ENCODE results near the gene SERPINB1.
"Not testable (repeated sequence)": the region's sequence is repeated elsewhere in the genome, so short reads cannot be mapped to it uniquely, and the experiment has no call there.

Gene SERPINB1

GRCh38 chr6:2865694-2866151 is 24.1 kb upstream of the SERPINB1 start:
- no peak for DNase-seq

DNA sequence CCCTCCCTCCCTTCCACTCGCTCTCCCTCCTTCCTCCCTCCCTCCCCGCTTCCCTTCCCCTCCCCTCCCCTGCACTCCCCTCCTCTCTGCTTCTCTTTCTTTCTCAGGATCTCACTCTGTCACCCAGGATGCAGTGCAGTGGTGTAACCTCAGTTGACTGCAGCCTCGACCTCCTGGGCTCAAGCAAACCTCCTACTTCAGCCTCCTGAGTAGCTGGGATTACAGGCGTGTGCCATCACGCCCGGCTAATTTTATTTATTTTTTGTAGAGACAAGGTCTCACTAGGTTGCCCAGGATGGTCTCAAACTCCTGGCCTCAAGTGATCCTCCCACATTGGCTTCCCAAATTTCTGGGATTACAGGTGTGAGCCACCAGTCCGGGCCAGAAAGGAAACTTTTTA is 23.6 kb upstream of the SERPINB1 start:
- no peak for DNase-seq

DNA sequence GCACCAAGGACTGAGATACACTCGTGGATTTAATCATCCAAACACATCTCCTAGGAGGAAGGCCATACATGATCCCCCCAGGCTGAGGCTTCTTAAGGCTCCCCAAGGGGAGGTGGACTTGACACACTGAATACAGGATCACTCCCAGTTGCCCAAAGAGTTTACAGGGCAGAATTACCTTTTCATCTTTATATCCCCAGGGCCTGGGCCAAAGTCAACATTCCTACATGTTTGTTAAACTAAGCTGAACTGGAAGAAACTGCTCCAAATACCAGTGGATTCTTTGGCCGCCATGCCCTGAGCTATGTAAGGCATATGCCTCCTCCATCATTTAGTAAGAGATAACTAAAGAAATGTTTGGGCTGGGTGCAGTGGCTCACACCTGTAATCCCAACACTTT is 22.2 kb upstream of the SERPINB1 start:
- no peak for DNase-seq

- peak; percentile 75 for DNase-seq
Observed at GRCh38 chr6:2862712-2863181, 21.1 kb upstream of the SERPINB1 start.

DNA sequence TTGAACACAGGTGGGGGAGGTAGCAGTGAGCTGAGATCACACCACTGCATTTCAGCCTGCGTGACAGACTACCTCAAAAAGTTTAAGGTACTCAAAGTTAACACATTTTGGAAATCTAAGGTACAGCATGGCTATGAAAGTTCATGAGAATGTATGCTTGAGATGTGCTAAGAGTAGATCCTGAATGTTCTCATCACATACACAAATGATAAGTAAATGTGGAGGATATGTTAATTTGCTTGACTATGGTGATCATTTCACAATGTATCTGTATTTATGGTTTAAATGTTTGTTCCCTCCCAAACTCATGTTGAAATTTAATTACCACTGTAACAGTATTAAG is 20.1 kb upstream of the SERPINB1 start:
- DNase-seq = no peak

DNA sequence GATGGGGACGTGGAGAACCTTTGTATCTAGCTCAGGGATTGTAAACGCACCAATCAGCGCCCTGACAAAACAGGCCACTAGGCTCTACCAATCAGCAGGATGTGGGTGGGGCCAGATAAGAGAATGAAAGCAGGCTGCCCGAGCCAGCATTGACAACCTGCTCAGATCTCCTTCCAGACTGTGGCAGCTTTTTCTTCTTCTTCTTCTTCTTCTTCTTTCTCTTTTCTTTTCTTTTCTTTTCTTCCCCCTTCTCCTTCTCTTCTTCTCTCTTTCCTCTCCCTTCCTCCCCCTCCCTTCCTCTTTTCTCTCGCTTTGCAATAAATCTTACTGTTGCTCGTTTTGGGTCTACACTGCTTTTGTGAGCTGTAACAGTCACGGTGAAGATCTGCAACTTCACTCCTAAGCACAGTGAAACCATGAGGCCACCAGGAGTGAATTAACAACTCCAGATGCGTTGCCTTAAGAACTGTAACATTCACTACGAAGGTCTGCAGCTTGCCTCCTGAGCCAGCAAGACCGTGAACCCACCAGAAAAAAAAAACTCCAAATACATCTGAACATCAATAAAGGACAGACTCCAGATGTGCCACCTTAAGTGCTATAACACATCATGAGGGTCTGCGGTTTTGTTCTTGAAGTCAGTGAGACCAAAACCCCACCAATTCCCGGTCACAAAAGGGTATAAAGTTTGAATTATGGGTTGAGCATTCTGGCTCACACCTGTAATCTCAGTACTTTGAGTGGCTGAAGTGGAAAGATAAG is 19.6 kb upstream of the SERPINB1 start:
- no peak for DNase-seq

- not testable (repeated sequence) for DNase-seq
Observed at GRCh38 chr6:2860706-2861059, 19.0 kb upstream of the SERPINB1 start.

DNA sequence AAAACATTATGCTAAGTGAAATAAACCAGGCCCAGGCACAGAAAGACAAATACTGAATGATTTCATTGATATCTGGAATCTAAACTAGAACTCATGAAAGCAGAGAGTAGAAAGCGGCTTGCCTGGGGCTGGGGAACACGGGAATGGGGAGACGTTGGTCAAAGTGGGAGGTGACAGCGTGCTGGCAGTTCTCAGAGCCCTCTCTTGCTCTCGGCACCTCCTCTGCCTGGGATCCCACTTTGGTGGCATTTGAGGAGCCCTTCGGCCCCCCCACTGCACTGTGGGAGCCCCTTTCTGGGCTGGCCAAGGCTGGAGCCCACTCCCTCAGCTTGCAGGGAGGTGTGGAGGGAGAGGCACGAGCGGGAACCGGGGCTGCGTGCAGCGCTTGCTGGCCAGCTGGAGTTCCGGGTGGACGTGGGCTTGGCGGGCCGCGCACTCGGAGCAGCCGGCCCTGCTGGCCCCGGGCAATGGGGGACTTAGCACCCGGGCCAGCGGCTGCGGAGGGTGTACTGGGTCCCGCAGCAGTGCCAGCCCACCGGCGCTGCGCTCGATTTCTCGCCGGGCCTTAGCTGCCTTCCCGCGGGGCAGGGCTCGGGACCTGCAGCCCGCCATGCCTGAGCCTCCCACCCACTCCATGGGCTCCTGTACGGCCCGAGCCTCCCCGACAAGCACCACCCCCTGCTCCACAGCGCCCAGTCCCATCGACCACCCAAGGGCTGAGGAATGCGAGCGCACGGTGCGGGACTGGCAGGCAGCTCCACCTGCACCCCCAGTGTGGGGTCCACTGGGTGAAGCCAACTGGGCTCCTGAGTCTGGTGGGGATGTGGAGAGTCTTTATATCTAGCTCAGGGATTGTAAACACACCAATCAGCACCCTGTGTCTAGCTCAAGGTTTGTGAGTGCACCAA is 18.4 kb upstream of the SERPINB1 start:
- DNase-seq = not testable (repeated sequence)

DNA sequence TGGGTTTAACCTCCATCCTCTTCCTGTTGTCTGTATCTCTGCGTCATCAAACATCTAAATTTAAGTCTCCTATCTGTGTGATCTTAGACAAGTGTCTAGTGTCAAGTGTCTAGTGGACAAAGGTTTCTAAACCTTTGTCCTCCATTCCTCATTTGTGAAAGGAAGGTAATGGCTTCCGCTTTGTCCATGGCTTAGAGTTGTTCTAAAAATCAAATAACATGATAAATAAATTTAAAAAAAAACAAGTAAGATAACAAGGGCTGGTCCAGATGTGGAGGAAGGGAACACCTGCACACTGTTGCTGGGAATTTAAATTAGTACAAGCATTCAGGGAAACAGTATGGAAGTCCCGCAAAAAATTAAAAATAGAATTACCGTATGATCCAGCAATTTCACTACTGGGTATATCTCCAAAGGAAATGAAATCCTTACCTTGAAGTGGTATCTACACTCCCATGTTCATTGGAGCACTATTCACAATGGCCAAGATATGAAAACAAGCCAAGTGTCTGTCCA is 17.6 kb upstream of the SERPINB1 start:
- DNase-seq = no peak

DNA sequence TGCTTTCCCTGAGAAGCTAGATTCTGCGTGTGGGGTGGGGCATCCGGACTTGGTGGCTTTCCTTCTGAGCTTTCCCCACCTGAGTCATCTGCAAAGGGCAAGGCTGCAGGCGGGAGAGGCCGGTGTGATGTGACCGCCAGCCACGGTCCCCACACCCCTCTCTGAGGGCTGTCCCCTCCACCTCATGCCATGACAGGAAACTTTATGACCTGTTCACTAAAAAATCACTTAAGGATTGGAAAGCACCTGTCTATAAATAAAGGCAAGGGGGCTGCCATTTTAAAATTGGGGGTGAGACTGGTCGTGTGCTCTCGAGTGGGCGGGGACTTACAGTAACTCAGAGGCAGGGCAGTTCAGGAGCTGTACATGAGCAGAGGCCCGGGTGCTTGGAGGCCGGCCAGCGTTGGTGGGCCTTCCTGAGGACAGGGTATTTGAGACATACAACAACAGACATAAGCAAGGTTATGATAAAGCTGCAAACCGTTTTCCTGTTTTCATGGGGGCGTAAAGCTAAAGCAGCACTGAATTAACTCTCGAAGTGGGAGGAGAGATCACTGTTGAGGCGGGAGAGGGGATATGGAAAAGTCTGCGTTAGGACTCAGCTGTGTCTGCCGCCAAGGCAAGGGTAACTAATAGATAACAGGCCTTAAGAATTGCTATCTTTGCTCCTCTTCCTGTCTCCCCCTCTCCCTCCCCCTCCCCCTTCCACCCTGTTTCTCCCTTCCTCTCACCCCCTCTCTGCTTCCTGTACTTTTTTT is 16.1 kb upstream of the SERPINB1 start:
- DNase-seq = peak; percentile 97

- no peak for DNase-seq
Observed at GRCh38 chr6:2857185-2857579, 15.5 kb upstream of the SERPINB1 start.

DNA sequence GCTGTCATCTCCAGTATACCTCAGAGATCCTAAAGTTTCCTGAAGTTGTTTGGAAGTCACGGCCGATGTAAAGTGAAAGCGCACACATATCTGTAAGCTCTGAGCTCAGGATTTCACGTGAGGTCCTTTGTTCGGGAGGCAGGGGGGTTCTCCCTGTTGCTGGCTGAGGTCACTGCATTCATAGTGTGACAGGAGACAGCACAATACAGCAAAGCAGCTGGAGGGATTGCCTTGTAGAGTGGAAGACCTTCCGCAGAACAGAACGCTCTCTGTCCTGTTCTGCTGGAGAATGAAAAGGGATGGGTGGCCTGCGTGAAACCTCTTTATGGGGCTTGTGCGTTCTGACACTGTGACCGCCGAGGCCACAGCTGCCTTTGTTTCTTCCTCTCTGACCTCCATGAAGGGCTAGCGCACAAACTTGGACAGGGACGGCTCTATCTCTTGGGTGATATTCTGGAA is 13.4 kb upstream of the SERPINB1 start:
- DNase-seq = no peak

DNA sequence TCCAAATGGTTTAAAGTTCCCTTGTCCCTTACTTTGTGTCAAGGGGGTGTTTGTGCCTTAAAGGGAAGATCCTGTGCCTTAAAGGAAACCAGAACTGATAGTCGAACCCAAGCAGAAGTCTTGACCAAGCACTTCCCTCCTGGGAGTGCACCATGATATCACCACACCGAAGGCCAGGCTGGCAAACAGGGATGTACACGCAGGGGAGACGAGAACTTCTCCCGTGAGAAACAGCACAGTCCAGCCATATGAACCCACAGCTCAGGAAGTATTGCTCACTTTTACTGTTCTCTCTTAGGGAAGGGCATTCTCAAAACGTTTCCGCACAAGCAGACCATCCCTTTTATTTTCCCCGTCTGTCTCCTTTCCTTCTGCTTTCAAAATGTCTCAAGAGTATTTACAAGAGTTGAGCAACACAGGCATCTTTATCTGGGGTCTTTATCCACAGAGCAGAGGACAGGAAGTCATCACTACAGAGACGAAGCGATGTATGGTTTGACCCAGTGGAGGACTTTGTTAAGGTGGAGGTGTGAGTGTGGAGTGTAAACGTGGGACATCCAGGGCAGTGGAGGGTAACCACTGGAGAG is 12.8 kb upstream of the SERPINB1 start:
- DNase-seq = peak; percentile 68

DNA sequence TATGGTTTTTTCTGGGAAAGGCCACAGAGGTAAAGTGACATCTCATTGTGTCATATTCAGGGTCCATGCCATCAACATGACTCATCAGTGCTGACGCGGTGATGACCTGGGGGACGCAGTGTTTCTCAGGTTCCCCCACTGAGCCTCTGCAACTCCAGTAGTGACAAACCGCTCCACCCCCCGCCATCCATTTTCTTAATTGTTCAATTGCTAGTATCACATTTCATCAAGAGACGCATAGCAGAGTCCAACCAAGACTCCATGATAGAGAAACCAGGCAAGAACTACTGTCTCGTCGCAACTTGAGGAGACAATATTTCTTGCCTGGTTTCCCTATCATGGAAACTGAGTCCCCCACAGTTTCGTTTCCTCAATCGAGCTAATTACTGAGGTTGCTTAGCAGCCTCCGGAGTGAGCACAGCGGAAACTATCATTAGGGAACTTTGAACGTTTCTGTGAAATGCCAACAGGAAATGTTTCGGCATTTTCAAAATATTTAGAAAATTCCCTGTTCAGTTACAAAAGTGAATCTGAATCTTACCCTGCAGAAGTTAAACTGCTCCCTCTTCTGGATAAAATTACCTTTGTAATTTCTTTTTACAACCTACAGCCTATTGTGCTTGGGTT is 12.2 kb upstream of the SERPINB1 start:
- DNase-seq = peak; percentile 52

- not testable (repeated sequence) for DNase-seq
Observed at GRCh38 chr6:2853378-2853768, 11.7 kb upstream of the SERPINB1 start.

- no peak for DNase-seq
Observed at GRCh38 chr6:2852921-2853322, 11.3 kb upstream of the SERPINB1 start.

- DNase-seq = no peak
Observed at GRCh38 chr6:2852514-2852855, 10.8 kb upstream of the SERPINB1 start.

- DNase-seq = no peak
Observed at GRCh38 chr6:2851727-2852513, 10.3 kb upstream of the SERPINB1 start.

DNA sequence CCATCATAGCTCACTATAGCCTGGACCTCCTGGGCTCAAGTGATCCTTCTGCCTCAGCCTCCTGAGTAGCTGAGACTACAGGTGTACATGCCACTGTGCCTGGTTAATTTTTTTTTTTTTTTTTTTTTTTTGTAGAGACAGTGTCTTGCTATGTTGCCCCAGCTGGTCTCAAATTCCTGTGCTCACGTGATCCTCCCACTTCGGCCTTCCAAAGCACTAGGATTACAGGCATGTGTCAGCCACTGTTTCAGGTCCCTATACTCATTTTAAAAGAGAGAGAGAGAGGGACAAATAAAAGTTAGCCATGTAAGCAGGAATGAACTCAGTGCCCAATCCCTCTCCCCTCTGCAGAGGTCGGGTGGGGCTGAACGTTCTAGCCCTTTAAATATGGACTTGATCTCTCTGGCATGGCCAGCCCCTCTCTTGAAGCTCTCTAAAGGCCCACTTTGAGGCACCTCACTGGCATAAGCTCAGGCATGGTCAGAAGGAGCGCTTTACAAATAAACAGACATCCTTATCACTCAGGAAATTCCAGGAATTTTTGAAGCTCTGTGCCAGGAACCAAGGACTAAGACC is 9.0 kb upstream of the SERPINB1 start:
- DNase-seq = no peak

DNA sequence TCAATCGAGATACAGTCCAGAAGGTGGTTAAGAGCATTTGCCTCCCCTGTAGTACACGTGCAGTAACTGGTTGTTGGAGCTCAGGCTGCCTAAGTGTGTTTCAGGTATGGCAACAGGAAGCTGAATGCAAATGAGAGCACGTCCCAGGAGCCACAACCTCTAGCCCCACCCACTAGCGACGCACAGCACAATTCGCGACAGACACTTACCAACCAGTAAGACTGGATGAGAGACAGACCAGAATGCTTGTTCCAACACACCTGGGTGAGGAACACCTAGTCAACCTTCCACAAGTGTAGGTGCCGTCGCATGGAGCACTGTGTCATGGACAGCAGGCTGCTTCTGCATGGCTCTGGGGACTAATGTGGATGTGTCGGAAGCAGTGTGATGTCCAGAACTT is 7.2 kb upstream of the SERPINB1 start:
- DNase-seq = no peak

DNA sequence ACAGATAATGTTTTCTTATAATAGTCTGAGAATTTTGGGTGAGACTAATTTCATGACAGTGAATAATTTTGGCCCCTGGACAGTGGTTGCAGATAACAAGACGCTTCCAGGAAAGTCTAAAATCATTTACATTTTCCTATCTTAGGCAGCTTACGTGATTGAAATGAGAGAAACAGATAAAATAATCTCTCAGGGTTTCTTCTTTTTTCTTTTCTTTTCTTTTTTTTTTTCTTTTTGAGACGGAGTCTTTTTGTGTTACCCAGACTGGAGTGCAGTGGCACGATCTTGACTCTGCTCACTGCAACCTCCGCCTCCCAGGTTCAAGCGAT is 4.2 kb upstream of the SERPINB1 start:
- no peak for DNase-seq

Measured in hematopoietic multipotent progenitor cell treated with erythropoietin and hydrocortisone succinate and interleukin-3 and kit ligand, for 4 days (in vitro differentiated cells).